AG10803 (cell line): ENCODE measurements around the gene PLEKHA1.

Experiments used
- DNase-seq: peaks from one replicate; pipeline ENCODE4 v3.0.0; 2010; ENCODE audit warnings: low read depth
- H3K4me3 ChIP-seq: 2 replicates; pipeline ENCODE4 v1.5.1; 2011; ENCODE audit warnings: mild to moderate bottlenecking, low read length, control low read depth
- TF ChIP-seq, protein P1 (sequence below): conservative IDR thresholded peaks from 2 replicates; pipeline ENCODE4 v1.5.1; 2011; ENCODE audit warnings: mild to moderate bottlenecking, low read length, control low read depth, inconsistent platforms

Gene PLEKHA1

GRCh38 chr10:122331100-122331499 lies 43.4 kb upstream of the PLEKHA1 start:
- TF ChIP-seq, protein P1, sequence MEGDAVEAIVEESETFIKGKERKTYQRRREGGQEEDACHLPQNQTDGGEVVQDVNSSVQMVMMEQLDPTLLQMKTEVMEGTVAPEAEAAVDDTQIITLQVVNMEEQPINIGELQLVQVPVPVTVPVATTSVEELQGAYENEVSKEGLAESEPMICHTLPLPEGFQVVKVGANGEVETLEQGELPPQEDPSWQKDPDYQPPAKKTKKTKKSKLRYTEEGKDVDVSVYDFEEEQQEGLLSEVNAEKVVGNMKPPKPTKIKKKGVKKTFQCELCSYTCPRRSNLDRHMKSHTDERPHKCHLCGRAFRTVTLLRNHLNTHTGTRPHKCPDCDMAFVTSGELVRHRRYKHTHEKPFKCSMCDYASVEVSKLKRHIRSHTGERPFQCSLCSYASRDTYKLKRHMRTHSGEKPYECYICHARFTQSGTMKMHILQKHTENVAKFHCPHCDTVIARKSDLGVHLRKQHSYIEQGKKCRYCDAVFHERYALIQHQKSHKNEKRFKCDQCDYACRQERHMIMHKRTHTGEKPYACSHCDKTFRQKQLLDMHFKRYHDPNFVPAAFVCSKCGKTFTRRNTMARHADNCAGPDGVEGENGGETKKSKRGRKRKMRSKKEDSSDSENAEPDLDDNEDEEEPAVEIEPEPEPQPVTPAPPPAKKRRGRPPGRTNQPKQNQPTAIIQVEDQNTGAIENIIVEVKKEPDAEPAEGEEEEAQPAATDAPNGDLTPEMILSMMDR, result no peak
- H3K4me3 ChIP-seq, result no peak overlapping the region
- no peak for DNase-seq

DNA sequence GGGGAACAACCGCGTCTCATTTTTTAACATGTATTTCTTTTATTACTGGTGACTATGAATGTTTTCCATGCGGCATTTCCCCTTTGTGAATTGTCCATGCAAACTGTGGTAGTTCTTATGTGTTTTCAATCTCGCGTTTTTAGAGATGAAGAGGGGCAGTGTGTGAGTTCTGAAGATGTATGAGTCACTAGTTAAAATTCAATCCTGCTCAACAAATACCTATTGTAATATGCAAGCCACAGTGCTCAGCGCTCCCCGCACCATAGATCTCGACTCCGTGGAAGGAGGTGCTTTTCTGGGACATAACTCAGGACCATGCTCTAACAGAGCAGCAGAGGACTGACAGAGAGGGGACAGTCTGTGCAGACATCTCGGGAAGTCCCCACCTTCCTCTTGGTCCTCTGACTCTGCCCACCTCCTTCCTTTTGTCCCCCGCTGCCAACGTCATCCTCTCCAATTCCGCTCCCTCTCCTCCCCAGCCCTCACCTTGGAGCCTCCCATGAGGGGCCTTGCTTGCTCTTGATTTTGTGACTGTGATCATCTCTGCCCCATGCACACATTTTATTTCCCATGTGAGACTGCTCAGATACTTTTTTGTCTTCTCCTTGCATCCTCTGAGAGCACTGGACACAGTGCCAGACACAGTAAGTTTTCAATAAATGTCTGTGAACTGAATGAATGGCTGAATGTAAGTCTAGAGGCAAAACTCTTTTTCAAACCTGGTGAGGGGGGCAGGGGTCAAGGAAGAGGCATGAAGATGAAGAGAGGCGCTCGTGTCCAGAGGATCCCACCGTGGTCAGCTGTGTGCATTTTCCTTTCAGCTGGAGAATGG lies 42.7 kb upstream of the PLEKHA1 start:
- H3K4me3 ChIP-seq, result no peak overlapping the region
- TF ChIP-seq, protein P1, result no peak
- DNase-seq, result no peak

DNA sequence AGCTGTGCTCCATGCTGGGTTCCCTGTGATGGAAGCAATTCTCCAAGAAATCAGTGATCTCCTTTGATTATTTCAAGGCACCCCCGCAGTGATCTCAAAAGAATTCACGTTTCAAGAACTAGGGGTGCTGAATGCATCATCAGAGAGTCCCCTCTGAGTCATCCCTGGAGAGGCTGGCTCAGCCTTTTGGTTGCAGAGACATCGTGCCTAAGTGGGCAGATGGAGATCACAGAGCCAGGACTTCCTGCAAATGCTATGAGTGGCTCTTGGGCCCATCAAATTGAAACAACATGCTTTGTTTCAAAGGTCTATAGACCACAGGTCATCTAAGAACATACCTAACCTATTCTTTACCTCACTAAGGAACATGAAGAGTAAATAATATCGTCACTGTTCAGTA lies 41.5 kb upstream of the PLEKHA1 start:
- no peak overlapping the region for H3K4me3 ChIP-seq
- no peak for DNase-seq
- TF ChIP-seq, protein P1, result no peak

- TF ChIP-seq, protein P1, result no peak
- no peak for DNase-seq
- no peak overlapping the region for H3K4me3 ChIP-seq
Measured at GRCh38 chr10:122336332-122336731, 38.2 kb upstream of the PLEKHA1 start.

GRCh38 chr10:122336961-122337360 lies 37.5 kb upstream of the PLEKHA1 start:
- no peak overlapping the region for H3K4me3 ChIP-seq
- no peak for DNase-seq
- TF ChIP-seq, protein P1, result no peak

- no peak for DNase-seq
- TF ChIP-seq, protein P1, result no peak
- no peak overlapping the region for H3K4me3 ChIP-seq
Measured at GRCh38 chr10:122338609-122339441, 35.7 kb upstream of the PLEKHA1 start.
